ENCODE measurements around the gene SDHB. TPM values are rescaled to one million over a fixed set of nuclear protein-coding genes. Genes with fewer than 3 reads are reported as not detected.

Gene SDHB
- total RNA-seq, 1 donor from 2014 or later = 61.2 TPM

DNA sequence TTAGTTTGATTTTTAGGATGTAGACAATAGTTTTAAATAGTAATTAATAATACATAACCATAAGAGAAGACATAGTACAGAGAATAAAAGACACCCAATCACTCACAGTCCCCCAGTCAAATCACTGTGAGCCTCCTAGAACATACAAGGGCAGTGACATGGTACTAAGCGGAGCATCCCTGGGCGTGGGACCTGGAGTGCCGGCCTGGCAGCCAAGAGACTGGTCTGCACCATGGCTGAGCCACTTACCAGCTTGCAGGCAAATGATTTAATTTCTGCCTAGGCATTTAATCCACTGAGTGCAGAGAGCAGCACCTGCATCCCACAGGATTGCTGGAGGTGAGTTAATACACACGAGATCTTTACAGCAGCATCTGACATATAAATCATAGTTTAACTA lies 20.4 kb downstream of the SDHB start:
- peaks cover 8% of the 10 kb centered on the region for H3F3A ChIP-seq (ENCODE audit: low read depth)
- H4K20me1 ChIP-seq (ENCODE audit: low read depth) = no peaks in the 10 kb centered on the region
- no peak overlapping the region for H3K27ac ChIP-seq
- H2AFZ ChIP-seq (replicated peaks) = no peak overlapping the region
- no peaks in the 10 kb centered on the region for H3K36me3 ChIP-seq
- DNase-seq (ENCODE audit: low spot score) = no peak
- no peaks in the 10 kb centered on the region for H3K79me2 ChIP-seq (ENCODE audit: low read depth)
- H3K9me3 ChIP-seq (ENCODE audit: low read depth) = no peaks in the 10 kb centered on the region
- peaks cover 4% of the 10 kb centered on the region for H3K36me3 Mint-ChIP-seq
- no peaks in the 10 kb centered on the region for H3K27me3 Mint-ChIP-seq (ENCODE audit: insufficient read depth, low read depth)
- H3K27me3 ChIP-seq = no peaks in the 10 kb centered on the region
- TF ChIP-seq EZH2phosphoT487 (IDR thresholded peaks at IDR 0.05) (no peak), CTCF (IDR thresholded peaks at IDR 0.05) (no peak), EZH2 (IDR thresholded peaks at IDR 0.05) (no peak)
- H3K4me1 ChIP-seq = no peaks in the 10 kb centered on the region
- peaks cover 15% of the 10 kb centered on the region for H3K4me1 Mint-ChIP-seq
- H3K9ac ChIP-seq = no peak overlapping the region
- no peak overlapping the region for H3K4me3 ChIP-seq
- no peaks in the 10 kb centered on the region for H3K9me3 Mint-ChIP-seq
- no peak overlapping the region for H3K4me3 Mint-ChIP-seq
- H3K27ac Mint-ChIP-seq = no peak overlapping the region
- no peak overlapping the region for H3K4me2 ChIP-seq

DNA sequence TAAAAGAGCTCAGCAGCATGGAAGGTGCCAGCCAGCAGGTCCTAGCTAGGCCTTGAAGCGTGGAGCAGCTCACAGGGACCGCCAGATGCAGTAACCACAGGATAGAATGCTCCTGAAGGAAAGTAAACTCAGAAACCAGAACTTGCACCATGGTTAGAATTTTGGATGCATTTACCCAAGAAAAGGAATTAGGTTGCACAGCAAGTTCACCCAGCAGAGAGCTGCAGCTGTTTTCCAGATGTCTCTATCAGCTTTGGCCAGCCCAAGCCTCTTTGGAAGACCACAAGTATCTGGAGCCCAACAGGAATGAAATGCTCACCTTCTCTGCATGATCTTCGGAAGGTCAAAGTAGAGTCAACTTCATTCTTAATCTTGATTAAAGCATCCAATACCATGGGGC lies 21.1 kb downstream of the SDHB start:
- Mint-ChIP-seq H3K4me1 (peaks cover 15% of the 10 kb centered on the region), H3K27me3 (ENCODE audit: insufficient read depth, low read depth) (no peaks in the 10 kb centered on the region), H3K27ac (no peak overlapping the region), H3K9me3 (no peaks in the 10 kb centered on the region), H3K36me3 (peaks cover 6% of the 10 kb centered on the region), H3K4me3 (no peak overlapping the region)
- Histone ChIP-seq H3K27ac (no peak overlapping the region), H3K79me2 (ENCODE audit: low read depth) (no peaks in the 10 kb centered on the region), H3K4me1 (no peaks in the 10 kb centered on the region), H3K9me3 (ENCODE audit: low read depth) (no peaks in the 10 kb centered on the region), H3K36me3 (no peaks in the 10 kb centered on the region), H3K4me2 (no peak overlapping the region), H3F3A (ENCODE audit: low read depth) (peaks cover 8% of the 10 kb centered on the region), H3K27me3 (no peaks in the 10 kb centered on the region), H4K20me1 (ENCODE audit: low read depth) (no peaks in the 10 kb centered on the region), H3K9ac (no peak overlapping the region), H3K4me3 (no peak overlapping the region), H2AFZ (replicated peaks) (no peak overlapping the region)
- DNase-seq (ENCODE audit: low spot score) = no peak
- TF ChIP-seq EZH2phosphoT487 (IDR thresholded peaks at IDR 0.05) (no peak), CTCF (IDR thresholded peaks at IDR 0.05) (no peak), EZH2 (IDR thresholded peaks at IDR 0.05) (no peak)

- Mint-ChIP-seq H3K27me3 (ENCODE audit: insufficient read depth, low read depth) (no peaks in the 10 kb centered on the region), H3K27ac (peak overlapping the region; percentile 71)
Measured at GRCh38 chr1:17031436-17031835, 22.4 kb downstream of the SDHB start.

More at GRCh38 chr1:17031436-17031835, 22.4 kb downstream of the SDHB start:
- H3K4me3 ChIP-seq = no peak overlapping the region
- H3K27me3 ChIP-seq = no peaks in the 10 kb centered on the region
- peaks cover 4% of the 10 kb centered on the region for H3F3A ChIP-seq (ENCODE audit: low read depth)
- H2AFZ ChIP-seq (replicated peaks) = no peak overlapping the region
- no peak overlapping the region for H3K4me3 Mint-ChIP-seq
- peaks cover 15% of the 10 kb centered on the region for H3K4me1 Mint-ChIP-seq
- H3K79me2 ChIP-seq (ENCODE audit: low read depth) = no peaks in the 10 kb centered on the region
- no peaks in the 10 kb centered on the region for H3K9me3 Mint-ChIP-seq
- H4K20me1 ChIP-seq (ENCODE audit: low read depth) = no peaks in the 10 kb centered on the region
- no peaks in the 10 kb centered on the region for H3K36me3 ChIP-seq
- DNase-seq (ENCODE audit: low spot score) = no peak
- peaks cover 13% of the 10 kb centered on the region for H3K36me3 Mint-ChIP-seq
- H3K9ac ChIP-seq = no peak overlapping the region
- no peaks in the 10 kb centered on the region for H3K4me1 ChIP-seq
- H3K27ac ChIP-seq = peak overlapping the region; percentile 4
- H3K4me2 ChIP-seq = no peak overlapping the region
- no peaks in the 10 kb centered on the region for H3K9me3 ChIP-seq (ENCODE audit: low read depth)
- TF ChIP-seq EZH2 (IDR thresholded peaks at IDR 0.05) = no peak
- no peak for TF ChIP-seq CTCF (IDR thresholded peaks at IDR 0.05)
- TF ChIP-seq EZH2phosphoT487 (IDR thresholded peaks at IDR 0.05) = no peak
